ENCODE data around the gene CUL1. TPM values are rescaled to one million over a fixed set of nuclear protein-coding genes. Genes with fewer than 3 reads are reported as not detected.

Gene CUL1
- total RNA-seq, 1 donor from 2014 or later: 40.5 TPM

- H3K4me3 ChIP-seq (ENCODE audit: low read depth, low read length): no peak overlapping the region
- DNase-seq (ENCODE audit: low read depth) (no peak), FAIRE-seq (no peak)
- TF ChIP-seq CTCF (IDR thresholded peaks at IDR 0.05; ENCODE audit: insufficient read depth, low read length, severe bottlenecking): no peak
- H3K36me3 ChIP-seq (ENCODE audit: control insufficient read depth, insufficient read depth, low read length): peaks cover 20% of the 10 kb centered on the region
- no peaks in the 10 kb centered on the region for H3K27me3 ChIP-seq (ENCODE audit: control insufficient read depth, insufficient read depth, low read length)
Observed at GRCh38 chr7:148787571-148788295, 89.0 kb downstream of the CUL1 start.

GRCh38 chr7:148789220-148789619 is 90.5 kb downstream of the CUL1 start:
- Histone ChIP-seq H3K36me3 (ENCODE audit: control insufficient read depth, insufficient read depth, low read length) (peaks cover 20% of the 10 kb centered on the region), H3K4me3 (ENCODE audit: low read depth, low read length) (no peak overlapping the region), H3K27me3 (ENCODE audit: control insufficient read depth, insufficient read depth, low read length) (no peaks in the 10 kb centered on the region)
- no peak for TF ChIP-seq CTCF (IDR thresholded peaks at IDR 0.05; ENCODE audit: insufficient read depth, low read length, severe bottlenecking)
- DNase-seq (ENCODE audit: low read depth): no peak
- FAIRE-seq: no peak

GRCh38 chr7:148790131-148790726 is 91.5 kb downstream of the CUL1 start:
- Histone ChIP-seq H3K4me3 (ENCODE audit: low read depth, low read length) (no peak overlapping the region), H3K27me3 (ENCODE audit: control insufficient read depth, insufficient read depth, low read length) (no peaks in the 10 kb centered on the region), H3K36me3 (ENCODE audit: control insufficient read depth, insufficient read depth, low read length) (peaks cover 20% of the 10 kb centered on the region)
- TF ChIP-seq CTCF (IDR thresholded peaks at IDR 0.05; ENCODE audit: insufficient read depth, low read length, severe bottlenecking): no peak
- DNase-seq (ENCODE audit: low read depth) (no peak), FAIRE-seq (no peak)

- FAIRE-seq (no peak), DNase-seq (ENCODE audit: low read depth) (no peak)
- TF ChIP-seq CTCF (IDR thresholded peaks at IDR 0.05; ENCODE audit: insufficient read depth, low read length, severe bottlenecking): no peak
- Histone ChIP-seq H3K4me3 (ENCODE audit: low read depth, low read length) (no peak overlapping the region), H3K27me3 (ENCODE audit: control insufficient read depth, insufficient read depth, low read length) (no peaks in the 10 kb centered on the region), H3K36me3 (ENCODE audit: control insufficient read depth, insufficient read depth, low read length) (peaks cover 18% of the 10 kb centered on the region)
Observed at GRCh38 chr7:148790850-148791249, 92.1 kb downstream of the CUL1 start.

DNA sequence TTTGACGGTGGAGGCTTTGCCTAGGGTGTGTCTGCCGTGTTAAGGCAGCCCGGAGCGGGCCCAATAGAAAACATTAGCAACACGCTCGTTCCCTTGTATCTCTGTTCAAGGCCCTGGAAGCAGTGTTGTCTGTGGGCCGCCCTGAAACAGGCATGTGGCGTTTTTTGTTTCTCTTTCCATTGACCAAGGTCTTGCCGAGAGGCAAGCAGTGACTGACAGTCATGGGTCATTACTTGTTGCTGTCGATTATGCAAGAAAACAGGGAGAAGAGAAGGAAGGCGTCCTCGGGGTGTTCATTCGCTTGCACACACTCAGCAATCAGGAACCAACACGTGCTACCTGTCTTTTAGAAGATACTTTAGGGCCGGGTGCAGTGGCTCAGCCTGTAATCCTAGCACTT is 92.8 kb downstream of the CUL1 start:
- TF ChIP-seq CTCF (IDR thresholded peaks at IDR 0.05; ENCODE audit: insufficient read depth, low read length, severe bottlenecking): no peak
- no peaks in the 10 kb centered on the region for H3K27me3 ChIP-seq (ENCODE audit: control insufficient read depth, insufficient read depth, low read length)
- H3K4me3 ChIP-seq (ENCODE audit: low read depth, low read length): no peak overlapping the region
- no peak for FAIRE-seq
- peaks cover 17% of the 10 kb centered on the region for H3K36me3 ChIP-seq (ENCODE audit: control insufficient read depth, insufficient read depth, low read length)
- DNase-seq (ENCODE audit: low read depth): no peak

Measured in bronchial epithelial cell (primary cell).